Measurements from ENCODE around the gene ELANE. TPM values are rescaled to one million over a fixed set of nuclear protein-coding genes. Genes with fewer than 3 reads are reported as not detected.

The ELANE gene
- total RNA-seq (2014; rRNA removed; shearing (Covaris generic); ENCODE audit: low replicate concordance) = not detected in 2 replicates

DNA sequence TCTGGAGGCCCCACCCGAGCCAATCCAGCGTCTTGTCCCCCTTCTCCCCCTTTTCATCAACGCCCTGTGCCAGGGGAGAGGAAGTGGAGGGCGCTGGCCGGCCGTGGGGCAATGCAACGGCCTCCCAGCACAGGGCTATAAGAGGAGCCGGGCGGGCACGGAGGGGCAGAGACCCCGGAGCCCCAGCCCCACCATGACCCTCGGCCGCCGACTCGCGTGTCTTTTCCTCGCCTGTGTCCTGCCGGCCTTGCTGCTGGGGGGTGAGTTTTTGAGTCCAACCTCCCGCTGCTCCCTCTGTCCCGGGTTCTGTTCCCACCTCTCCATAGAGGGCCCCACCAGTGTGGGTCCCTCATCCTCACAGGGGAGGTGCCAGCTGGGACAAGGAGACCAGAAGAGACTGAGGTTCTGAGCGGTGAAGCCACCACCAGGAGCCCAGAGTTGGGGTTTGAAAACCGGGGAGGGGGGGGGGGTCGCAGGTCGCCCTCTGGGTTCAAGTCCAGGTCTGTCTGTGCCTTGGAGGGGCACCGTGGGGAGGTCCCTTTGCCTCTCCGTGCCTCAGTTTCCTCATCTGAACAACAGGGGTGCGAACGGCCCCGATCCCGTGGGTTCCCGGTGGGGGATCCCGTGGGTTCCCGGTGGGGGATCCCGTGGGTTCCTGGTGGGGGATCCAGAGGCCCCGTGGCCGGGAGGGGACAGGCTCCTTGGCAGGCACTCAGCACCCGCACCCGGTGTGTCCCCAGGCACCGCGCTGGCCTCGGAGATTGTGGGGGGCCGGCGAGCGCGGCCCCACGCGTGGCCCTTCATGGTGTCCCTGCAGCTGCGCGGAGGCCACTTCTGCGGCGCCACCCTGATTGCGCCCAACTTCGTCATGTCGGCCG is at the start of gene ELANE:
TSS of gene ELANE (plus strand) at position 168 of the 878 bp plus-strand sequence. CDS start at position 194, 26 bp downstream.
- no peak for DNase-seq (ENCODE audit: low read depth)
- in situ Hi-C loops (cut with HindIII; ENCODE audit: low pct_unique_long_range_greater_than_20kb, low sequenced_read_pairs) = no loop called here

DNA sequence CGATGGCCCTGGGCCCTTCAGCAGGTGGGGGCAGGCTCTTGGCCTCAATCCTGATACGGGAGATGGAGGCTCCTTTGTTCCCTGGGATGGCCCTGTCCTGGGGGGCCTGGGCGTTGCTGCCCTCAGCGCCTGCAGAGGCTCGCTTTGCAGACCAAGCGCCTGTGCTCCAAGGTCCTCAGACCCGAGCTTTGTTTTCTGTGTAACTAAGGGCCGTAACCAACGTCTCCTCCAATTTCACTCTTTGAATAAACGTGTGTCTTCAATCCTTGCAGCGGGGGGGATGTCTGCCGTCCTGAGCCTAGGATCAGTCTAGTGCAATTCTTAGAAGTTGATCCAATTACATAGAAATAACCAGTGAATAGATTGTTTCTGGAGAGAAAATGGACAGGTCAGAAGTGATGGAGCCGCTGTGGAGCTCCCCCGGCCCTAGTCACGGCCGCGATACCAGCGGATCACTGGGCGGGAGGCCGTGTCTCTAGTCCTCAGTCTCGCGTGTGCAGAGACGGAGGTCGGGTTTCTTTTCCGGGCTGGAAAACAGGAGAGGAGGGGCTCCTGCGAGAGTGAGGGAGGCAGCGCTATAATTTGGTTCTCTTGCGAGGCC is 49.5 kb upstream of the ELANE start:
- in situ Hi-C loops (cut with HindIII; ENCODE audit: low pct_unique_long_range_greater_than_20kb, low sequenced_read_pairs) = no loop called here
- DNase-seq (ENCODE audit: low read depth) = no peak

DNA sequence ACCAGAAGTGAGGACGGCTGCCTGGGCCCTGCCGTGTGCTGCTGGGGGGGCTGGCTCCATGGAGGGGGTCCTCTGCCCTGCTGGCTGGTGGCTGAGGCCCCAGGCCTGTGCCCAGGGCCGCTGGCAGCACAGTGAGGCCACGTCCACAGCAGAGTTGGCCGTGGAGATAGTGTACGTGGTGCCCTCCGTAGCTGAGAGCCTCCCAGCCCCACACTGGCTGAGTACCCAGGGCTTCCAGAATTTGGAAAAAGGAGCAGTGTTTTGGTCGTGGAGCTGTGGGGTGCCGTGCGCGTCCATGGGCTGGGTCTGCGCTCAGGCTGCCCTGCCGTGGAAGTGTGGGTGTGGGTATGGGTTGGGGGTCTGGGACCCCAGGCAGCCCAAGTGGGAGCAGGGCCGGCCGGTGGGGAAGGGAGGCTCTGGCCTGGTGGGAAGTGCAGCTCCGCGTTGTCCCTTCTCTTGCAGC is 49.0 kb upstream of the ELANE start:
- DNase-seq (ENCODE audit: low read depth) = no peak
- in situ Hi-C loops (cut with HindIII; ENCODE audit: low pct_unique_long_range_greater_than_20kb, low sequenced_read_pairs) = no loop called here

DNA sequence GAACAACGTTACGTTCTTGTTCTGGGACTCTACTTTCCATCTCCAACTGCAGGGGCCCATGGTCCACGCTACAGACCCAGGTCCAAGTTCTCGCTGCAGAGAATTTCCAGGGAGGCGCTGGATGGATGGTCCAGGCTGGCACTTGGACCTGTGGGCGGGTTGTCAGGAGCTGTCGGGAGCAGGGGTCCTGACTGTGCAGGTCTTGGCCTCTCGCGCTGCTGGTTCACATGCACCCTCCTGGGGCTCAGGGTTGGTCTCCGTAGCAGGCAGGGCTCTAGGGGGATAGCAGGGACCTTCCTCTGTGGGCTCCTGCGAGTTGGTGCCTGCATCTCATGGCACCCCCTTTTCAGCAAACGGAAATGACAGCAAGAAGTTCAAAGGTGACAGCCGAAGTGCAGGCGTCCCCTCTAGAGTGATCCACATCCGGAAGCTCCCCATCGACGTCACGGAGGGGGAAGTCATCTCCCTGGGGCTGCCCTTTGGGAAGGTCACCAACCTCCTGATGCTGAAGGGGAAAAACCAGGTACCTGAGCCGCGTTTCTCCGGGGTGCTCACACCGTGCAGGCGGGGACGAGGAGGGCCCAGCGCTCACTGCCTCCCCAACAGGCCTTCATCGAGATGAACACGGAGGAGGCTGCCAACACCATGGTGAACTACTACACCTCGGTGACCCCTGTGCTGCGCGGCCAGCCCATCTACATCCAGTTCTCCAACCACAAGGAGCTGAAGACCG is 48.3 kb upstream of the ELANE start:
- DNase-seq (ENCODE audit: low read depth) = no peak
- in situ Hi-C loops (cut with HindIII; ENCODE audit: low pct_unique_long_range_greater_than_20kb, low sequenced_read_pairs) = no loop called here

DNA sequence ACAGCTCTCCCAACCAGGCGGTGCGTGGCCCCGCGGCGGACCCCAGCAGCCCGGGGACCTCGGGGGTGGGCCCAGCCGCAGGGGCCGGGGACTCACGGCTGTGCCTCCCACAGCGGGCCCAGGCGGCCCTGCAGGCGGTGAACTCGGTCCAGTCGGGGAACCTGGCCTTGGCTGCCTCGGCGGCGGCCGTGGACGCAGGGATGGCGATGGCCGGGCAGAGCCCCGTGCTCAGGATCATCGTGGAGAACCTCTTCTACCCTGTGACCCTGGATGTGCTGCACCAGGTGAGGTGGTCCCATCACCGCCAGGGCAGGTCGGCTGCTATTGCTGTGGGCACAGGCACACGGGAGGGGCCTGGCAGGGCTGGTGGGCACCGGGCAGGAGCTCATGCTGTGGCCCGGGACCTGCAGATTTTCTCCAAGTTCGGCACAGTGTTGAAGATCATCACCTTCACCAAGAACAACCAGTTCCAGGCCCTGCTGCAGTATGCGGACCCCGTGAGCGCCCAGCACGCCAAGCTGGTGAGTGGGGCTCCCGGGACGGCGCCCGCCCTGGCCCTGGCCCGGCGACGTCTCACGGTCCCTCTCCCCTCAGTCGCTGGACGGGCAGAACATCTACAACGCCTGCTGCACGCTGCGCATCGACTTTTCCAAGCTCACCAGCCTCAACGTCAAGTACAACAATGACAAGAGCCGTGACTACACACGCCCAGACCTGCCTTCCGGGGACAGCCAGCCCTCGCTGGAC is 47.5 kb upstream of the ELANE start:
- no peak for DNase-seq (ENCODE audit: low read depth)
- in situ Hi-C loops (cut with HindIII; ENCODE audit: low pct_unique_long_range_greater_than_20kb, low sequenced_read_pairs) = no loop called here

DNA sequence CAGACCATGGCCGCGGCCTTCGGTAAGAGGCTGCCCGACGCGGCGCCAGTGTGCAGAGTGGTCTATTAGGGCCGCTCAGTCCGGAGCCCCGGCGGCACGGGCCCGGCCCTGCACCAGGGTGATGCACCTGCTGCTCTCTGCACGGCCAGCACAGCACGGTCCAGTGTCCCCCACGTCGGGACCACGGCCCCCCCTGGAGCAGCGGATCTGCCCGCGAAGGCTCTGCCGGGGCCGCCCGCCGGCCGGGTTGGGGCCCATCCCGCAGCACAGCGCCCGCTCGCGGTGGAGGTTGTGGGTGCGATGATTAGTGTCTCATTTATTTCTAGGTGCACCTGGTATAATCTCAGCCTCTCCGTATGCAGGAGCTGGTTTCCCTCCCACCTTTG is 46.9 kb upstream of the ELANE start:
- in situ Hi-C loops (cut with HindIII; ENCODE audit: low pct_unique_long_range_greater_than_20kb, low sequenced_read_pairs) = no loop called here
- no peak for DNase-seq (ENCODE audit: low read depth)

DNA sequence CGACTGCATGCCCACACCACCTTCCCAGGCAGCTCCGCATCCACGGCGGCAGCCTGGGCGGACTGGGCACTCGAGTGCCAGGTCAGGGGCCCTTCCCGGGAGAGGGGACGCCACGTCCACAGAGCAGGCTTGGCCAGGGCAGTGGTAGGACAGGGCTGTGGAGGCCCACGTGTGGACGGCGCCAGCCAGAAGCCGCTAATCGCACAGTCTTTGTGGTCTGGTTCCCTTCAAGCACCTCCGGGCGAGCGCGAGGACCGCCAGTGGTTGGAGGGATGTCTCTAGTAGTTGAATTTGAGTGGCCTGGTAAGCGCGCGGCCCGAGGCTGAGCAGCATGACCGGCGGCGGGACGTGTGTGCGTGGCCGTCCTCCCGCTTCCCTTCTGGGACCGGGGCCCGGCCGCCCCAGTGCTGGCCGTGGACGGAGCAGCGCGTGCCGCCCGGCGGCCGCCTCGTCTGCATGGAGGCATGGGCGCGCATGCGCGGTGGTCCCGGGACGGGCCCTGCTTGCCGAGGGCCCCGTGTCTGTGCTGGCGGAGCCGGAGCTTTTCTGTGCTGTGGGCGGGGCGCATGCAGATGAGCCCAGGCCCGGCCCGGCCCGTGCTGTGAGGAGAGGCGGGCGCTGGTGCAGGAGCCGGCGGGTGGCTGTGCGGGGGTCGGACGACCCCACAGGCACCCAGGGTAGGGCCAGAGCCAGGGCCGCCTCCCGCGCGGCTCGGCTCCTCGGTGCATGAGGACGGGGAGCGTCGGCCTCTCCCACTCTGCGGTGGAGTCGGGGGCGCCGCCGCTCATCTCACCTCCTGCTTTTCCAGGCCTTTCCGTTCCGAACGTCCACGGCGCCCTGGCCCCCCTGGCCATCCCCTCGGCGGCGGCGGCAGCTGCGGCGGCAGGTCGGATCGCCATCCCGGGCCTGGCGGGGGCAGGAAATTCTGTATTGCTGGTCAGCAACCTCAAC is 46.2 kb upstream of the ELANE start:
- in situ Hi-C loops (cut with HindIII; ENCODE audit: low pct_unique_long_range_greater_than_20kb, low sequenced_read_pairs) = no loop called here
- DNase-seq (ENCODE audit: low read depth) = no peak

DNA sequence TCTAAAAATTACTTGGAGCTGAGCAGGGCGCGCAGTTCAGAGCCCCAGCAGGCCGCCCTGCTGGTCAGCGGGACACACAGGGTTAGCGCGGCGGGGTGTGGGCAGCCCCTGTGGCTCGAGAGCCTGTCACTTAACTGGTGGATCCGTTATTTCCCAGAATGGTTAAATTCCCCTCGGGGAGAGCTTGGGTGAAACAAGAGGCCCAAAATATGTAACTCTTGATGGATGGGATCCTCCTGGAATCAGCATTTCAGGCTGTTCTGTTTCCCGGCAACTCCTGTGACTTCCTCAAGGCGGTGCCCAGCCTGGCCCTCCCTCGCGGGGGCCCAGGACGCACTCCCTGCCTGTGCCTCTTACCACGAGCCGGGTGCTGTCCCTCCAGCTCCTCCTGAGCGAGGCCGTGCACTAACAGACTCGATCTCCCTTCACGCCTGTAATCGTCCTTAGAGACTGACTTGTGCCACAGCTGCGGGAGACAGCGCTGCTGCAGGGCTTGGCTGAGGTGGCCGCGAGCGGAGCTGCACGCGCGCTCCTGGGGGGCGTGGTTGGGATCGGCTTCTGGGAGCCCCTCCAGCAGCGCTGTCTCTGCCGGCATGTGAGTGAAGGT is 45.2 kb upstream of the ELANE start:
- in situ Hi-C loops (cut with HindIII; ENCODE audit: low pct_unique_long_range_greater_than_20kb, low sequenced_read_pairs) = no loop called here
- DNase-seq (ENCODE audit: low read depth) = no peak

DNA sequence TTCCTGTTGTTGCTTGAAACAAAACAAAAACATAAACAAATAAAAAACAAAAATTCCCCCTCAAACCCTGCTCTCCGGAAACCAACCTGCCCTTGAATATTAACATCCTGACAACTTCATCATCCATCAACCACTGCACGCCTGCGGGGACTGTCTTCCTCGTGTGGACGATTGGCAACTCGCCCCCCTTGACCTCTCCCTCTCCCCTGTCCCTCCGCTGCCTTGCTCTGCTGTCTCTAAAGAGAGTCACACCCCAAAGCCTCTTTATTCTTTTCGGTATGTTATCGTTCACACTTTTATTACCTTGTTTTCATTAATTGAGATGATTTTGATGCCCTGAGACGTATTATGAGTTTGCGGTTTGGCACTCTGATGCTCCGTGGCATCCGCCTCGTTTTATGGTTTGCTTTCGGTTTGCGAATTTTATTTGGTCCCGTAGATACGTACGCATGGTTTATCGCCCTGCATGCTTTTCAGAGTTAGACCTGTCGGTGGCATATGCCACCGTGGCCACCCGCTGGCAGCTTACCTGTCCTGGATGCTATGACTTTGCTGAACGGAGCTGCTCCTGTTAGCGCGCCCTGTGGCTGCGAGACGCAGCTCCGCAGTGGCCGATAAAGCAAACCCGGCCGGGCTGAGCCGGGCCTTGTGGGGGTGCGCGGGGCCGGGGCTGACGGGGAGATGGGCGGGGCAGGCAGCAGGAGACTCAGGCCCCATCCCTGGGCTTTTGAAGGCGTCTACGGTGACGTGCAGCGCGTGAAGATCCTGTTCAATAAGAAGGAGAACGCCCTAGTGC is 44.3 kb upstream of the ELANE start:
- DNase-seq (ENCODE audit: low read depth) = no peak
- in situ Hi-C loops (cut with HindIII; ENCODE audit: low pct_unique_long_range_greater_than_20kb, low sequenced_read_pairs) = no loop called here

DNA sequence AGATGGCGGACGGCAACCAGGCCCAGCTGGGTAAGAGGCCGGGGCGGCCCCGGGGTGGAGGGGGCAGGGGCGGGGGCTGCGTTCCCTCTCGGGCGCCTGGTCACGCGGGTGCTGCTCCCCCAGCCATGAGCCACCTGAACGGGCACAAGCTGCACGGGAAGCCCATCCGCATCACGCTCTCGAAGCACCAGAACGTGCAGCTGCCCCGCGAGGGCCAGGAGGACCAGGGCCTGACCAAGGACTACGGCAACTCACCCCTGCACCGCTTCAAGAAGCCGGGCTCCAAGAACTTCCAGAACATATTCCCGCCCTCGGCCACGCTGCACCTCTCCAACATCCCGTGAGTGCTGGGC is 43.7 kb upstream of the ELANE start:
- in situ Hi-C loops (cut with HindIII; ENCODE audit: low pct_unique_long_range_greater_than_20kb, low sequenced_read_pairs) = no loop called here
- no peak for DNase-seq (ENCODE audit: low read depth)

DNA sequence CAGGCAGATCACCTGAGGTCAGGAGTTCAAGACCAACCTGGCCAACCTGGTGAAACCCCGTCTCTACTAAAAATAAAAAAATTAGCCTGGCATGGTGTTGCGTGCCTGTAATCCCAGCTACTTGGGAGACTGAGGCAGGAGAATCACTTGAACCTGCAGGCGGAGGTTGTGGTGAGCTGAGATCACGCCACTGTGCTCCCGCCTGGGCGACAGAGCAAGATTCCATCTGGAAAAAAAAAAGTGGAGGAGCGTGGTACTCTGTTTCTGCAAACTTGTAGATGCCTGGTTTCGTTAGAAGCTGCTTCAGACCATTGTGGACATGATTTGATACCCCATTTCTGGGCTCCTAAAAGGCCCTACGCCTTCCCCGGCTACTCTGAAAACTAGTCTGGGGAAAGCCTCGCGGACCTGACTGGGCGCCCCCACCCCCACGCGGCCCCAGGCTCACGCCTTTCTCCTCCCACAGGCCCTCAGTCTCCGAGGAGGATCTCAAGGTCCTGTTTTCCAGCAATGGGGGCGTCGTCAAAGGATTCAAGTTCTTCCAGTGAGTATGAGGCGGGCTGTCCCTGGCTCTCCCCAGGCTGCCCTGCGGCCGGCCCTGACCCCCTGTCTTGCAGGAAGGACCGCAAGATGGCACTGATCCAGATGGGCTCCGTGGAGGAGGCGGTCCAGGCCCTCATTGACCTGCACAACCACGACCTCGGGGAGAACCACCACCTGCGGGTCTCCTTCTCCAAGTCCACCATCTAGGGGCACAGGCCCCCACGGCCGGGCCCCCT is 41.8 kb upstream of the ELANE start:
- no peak for DNase-seq (ENCODE audit: low read depth)
- in situ Hi-C loops (cut with HindIII; ENCODE audit: low pct_unique_long_range_greater_than_20kb, low sequenced_read_pairs) = no loop called here

DNA sequence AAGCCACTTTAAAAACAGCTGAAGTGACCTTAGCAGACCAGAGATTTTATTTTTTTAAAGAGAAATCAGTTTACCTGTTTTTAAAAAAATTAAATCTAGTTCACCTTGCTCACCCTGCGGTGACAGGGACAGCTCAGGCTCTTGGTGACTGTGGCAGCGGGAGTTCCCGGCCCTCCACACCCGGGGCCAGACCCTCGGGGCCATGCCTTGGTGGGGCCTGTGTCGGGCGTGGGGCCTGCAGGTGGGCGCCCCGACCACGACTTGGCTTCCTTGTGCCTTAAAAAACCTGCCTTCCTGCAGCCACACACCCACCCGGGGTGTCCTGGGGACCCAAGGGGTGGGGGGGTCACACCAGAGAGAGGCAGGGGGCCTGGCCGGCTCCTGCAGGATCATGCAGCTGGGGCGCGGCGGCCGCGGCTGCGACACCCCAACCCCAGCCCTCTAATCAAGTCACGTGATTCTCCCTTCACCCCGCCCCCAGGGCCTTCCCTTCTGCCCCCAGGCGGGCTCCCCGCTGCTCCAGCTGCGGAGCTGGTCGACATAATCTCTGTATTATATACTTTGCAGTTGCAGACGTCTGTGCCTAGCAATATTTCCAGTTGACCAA is 41.1 kb upstream of the ELANE start:
- DNase-seq (ENCODE audit: low read depth) = no peak
- in situ Hi-C loops (cut with HindIII; ENCODE audit: low pct_unique_long_range_greater_than_20kb, low sequenced_read_pairs) = no loop called here

DNA sequence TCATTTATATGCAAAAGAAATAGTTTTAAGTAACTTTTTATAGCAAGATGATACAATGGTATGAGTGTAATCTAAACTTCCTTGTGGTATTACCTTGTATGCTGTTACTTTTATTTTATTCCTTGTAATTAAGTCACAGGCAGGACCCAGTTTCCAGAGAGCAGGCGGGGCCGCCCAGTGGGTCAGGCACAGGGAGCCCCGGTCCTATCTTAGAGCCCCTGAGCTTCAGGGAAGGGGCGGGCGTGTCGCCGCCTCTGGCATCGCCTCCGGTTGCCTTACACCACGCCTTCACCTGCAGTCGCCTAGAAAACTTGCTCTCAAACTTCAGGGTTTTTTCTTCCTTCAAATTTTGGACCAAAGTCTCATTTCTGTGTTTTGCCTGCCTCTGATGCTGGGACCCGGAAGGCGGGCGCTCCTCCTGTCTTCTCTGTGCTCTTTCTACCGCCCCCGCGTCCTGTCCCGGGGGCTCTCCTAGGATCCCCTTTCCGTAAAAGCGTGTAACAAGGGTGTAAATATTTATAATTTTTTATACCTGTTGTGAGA is 40.5 kb upstream of the ELANE start:
- in situ Hi-C loops (cut with HindIII; ENCODE audit: low pct_unique_long_range_greater_than_20kb, low sequenced_read_pairs) = no loop called here
- no peak for DNase-seq (ENCODE audit: low read depth)

DNA sequence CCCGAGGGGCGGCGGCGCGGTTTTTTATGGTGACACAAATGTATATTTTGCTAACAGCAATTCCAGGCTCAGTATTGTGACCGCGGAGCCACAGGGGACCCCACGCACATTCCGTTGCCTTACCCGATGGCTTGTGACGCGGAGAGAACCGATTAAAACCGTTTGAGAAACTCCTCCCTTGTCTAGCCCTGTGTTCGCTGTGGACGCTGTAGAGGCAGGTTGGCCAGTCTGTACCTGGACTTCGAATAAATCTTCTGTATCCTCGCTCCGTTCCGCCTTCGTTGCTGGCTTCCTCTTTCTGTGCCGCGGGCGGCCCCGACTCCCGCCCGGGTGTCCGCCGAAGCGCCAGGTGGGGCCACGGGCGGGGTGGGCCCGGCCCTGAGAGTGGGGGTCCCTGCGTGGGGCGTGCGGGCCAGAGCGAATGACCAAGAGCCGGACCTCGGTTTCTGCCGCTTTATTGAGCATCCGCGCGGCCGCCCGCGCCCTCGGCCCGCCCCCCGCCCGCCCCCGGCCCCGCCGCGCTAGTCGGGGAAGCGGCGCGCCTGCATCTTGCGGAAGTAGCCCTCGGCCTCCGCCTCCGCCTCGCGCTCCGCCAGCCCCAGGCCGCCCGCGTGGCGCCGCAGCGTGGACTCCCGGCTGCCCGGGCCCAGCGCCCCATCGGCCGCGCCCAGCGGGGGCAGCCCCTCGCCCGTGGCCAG is 39.9 kb upstream of the ELANE start:
- no peak for DNase-seq (ENCODE audit: low read depth)
- in situ Hi-C loops (cut with HindIII; ENCODE audit: low pct_unique_long_range_greater_than_20kb, low sequenced_read_pairs) = no loop called here

Data from Caki2 (cell line).